Measurements from ENCODE around the gene DYNLRB2.

DYNLRB2 gene

GRCh38 chr16:80576343-80576912, 35.6 kb downstream of the DYNLRB2 start:
- no peak for TF ChIP-seq CTCF (IDR thresholded peaks at IDR 0.05)
- Histone ChIP-seq H3K9me3 (no peaks in the 10 kb centered on the region), H3K27ac (no peak overlapping the region), H3K27me3 (no peaks in the 10 kb centered on the region), H3K4me3 (ENCODE audit: low read depth in 1 of 2, low read length in 1 of 2) (no peak overlapping the region), H3K4me1 (ENCODE audit: control insufficient read depth in 1 of 2, insufficient read depth in 1 of 2, low read depth in 1 of 2, low read length in 1 of 2) (no peaks in the 10 kb centered on the region), H3K36me3 (no peaks in the 10 kb centered on the region)

GRCh38 chr16:80577485-80578280, 36.9 kb downstream of the DYNLRB2 start:
- Histone ChIP-seq H3K4me3 (ENCODE audit: low read depth in 1 of 2, low read length in 1 of 2) (no peak overlapping the region), H3K36me3 (no peaks in the 10 kb centered on the region), H3K9me3 (no peaks in the 10 kb centered on the region), H3K27me3 (no peaks in the 10 kb centered on the region), H3K27ac (no peak overlapping the region), H3K4me1 (ENCODE audit: control insufficient read depth in 1 of 2, insufficient read depth in 1 of 2, low read depth in 1 of 2, low read length in 1 of 2) (no peaks in the 10 kb centered on the region)
- TF ChIP-seq CTCF (IDR thresholded peaks at IDR 0.05): no peak

GRCh38 chr16:80580109-80580832, 39.5 kb downstream of the DYNLRB2 start:
- no peak overlapping the region for H3K4me3 ChIP-seq (ENCODE audit: low read depth in 1 of 2, low read length in 1 of 2)
- H3K36me3 ChIP-seq: no peaks in the 10 kb centered on the region
- TF ChIP-seq CTCF (IDR thresholded peaks at IDR 0.05): no peak
- no peaks in the 10 kb centered on the region for H3K4me1 ChIP-seq (ENCODE audit: control insufficient read depth in 1 of 2, insufficient read depth in 1 of 2, low read depth in 1 of 2, low read length in 1 of 2)
- H3K9me3 ChIP-seq: no peaks in the 10 kb centered on the region
- H3K27me3 ChIP-seq: no peaks in the 10 kb centered on the region
- H3K27ac ChIP-seq: no peak overlapping the region

GRCh38 chr16:80583466-80583865, 42.7 kb downstream of the DYNLRB2 start:
- Histone ChIP-seq H3K27me3 (no peaks in the 10 kb centered on the region), H3K36me3 (no peaks in the 10 kb centered on the region), H3K9me3 (no peaks in the 10 kb centered on the region), H3K4me1 (ENCODE audit: control insufficient read depth in 1 of 2, insufficient read depth in 1 of 2, low read depth in 1 of 2, low read length in 1 of 2) (no peaks in the 10 kb centered on the region), H3K4me3 (ENCODE audit: low read depth in 1 of 2, low read length in 1 of 2) (no peak overlapping the region), H3K27ac (no peak overlapping the region)
- TF ChIP-seq CTCF (IDR thresholded peaks at IDR 0.05): no peak

GRCh38 chr16:80585764-80586163, 45.0 kb downstream of the DYNLRB2 start:
- Histone ChIP-seq H3K27me3 (no peaks in the 10 kb centered on the region), H3K4me3 (ENCODE audit: low read depth in 1 of 2, low read length in 1 of 2) (no peak overlapping the region)
- no peak for TF ChIP-seq CTCF (IDR thresholded peaks at IDR 0.05)

More at GRCh38 chr16:80585764-80586163, 45.0 kb downstream of the DYNLRB2 start:
- H3K36me3 ChIP-seq: no peaks in the 10 kb centered on the region
- H3K27ac ChIP-seq: no peak overlapping the region
- no peaks in the 10 kb centered on the region for H3K9me3 ChIP-seq
- no peaks in the 10 kb centered on the region for H3K4me1 ChIP-seq (ENCODE audit: control insufficient read depth in 1 of 2, insufficient read depth in 1 of 2, low read depth in 1 of 2, low read length in 1 of 2)

Data from neutrophil (primary cell).